Kasumi-1 (cell line): ENCODE data around the gene GRIK4.

Experiments used
- DNase-seq, 2 experiments: peaks; one replicate each; lab custom pipeline; 2025; lab: John Stamatoyannopoulos, UW

Gene GRIK4

GRCh38 chr11:120635136-120635810 is 123.7 kb downstream of the GRIK4 start:
- no peak for DNase-seq

GRCh38 chr11:120637131-120637530 is 125.6 kb downstream of the GRIK4 start:
- DNase-seq = no peak

- no peak for DNase-seq
These were observed 130.8 kb downstream of the GRIK4 start for GRCh38 chr11:120642196-120642894.

- no peak for DNase-seq
These were observed 131.7 kb downstream of the GRIK4 start for GRCh38 chr11:120643284-120643683.

GRCh38 chr11:120645639-120646038 is 134.1 kb downstream of the GRIK4 start:
- no peak for DNase-seq

GRCh38 chr11:120646206-120646605 is 134.7 kb downstream of the GRIK4 start:
- DNase-seq = no peak

- no peak for DNase-seq
These were observed 136.1 kb downstream of the GRIK4 start for GRCh38 chr11:120647681-120648080.

- no peak for DNase-seq
These were observed 137.2 kb downstream of the GRIK4 start for GRCh38 chr11:120648771-120649170.

GRCh38 chr11:120649316-120649715 is 137.8 kb downstream of the GRIK4 start:
- no peak for DNase-seq

- DNase-seq = no peak
These were observed 139.8 kb downstream of the GRIK4 start for GRCh38 chr11:120651396-120651795.

GRCh38 chr11:120651836-120652235 is 140.3 kb downstream of the GRIK4 start:
- no peak for DNase-seq

GRCh38 chr11:120652705-120653335 is 141.3 kb downstream of the GRIK4 start:
- DNase-seq = no peak

- no peak for DNase-seq
These were observed 144.0 kb downstream of the GRIK4 start for GRCh38 chr11:120655589-120655988.

- DNase-seq = no peak
These were observed 145.9 kb downstream of the GRIK4 start for GRCh38 chr11:120657306-120658070.

GRCh38 chr11:120658071-120658423 is 146.5 kb downstream of the GRIK4 start:
- no peak for DNase-seq

- no peak for DNase-seq
These were observed 147.5 kb downstream of the GRIK4 start for GRCh38 chr11:120659076-120659475.

- peak in 1 of 2 experiments; percentile 5 for DNase-seq
These were observed 148.5 kb downstream of the GRIK4 start for GRCh38 chr11:120660024-120660565.

- DNase-seq = no peak
These were observed 150.6 kb downstream of the GRIK4 start for GRCh38 chr11:120662071-120662676.

GRCh38 chr11:120663142-120663541 is 151.6 kb downstream of the GRIK4 start:
- no peak for DNase-seq

GRCh38 chr11:120666121-120666639 is 154.6 kb downstream of the GRIK4 start:
- DNase-seq = no peak

GRCh38 chr11:120667281-120667680 is 155.7 kb downstream of the GRIK4 start:
- DNase-seq = no peak

GRCh38 chr11:120667934-120668333 is 156.4 kb downstream of the GRIK4 start:
- no peak for DNase-seq
